SK-N-SH (cell line): ENCODE data around the gene CEL.

Source experiments
- EP300 ChIP-seq, 2 experiments: IDR thresholded peaks; 2 replicates each; pipeline versions ENCODE4 v1.4.0 to v1.6.1; 2012; ENCODE audit warnings: borderline replicate concordance in 1 of 2, low read depth in 1 of 2, low read length in 1 of 2
- FOXJ3 ChIP-seq: sonication (generic); formaldehyde crosslinking; IDR thresholded peaks from 2 replicates; pipeline ENCODE4 v1.5.1; 2020; ENCODE audit warnings: mild to moderate bottlenecking, missing genetic modification reagents
- FOXM1 ChIP-seq: IDR thresholded peaks from 2 replicates; pipeline ENCODE4 v1.4.0; 2012; ENCODE audit warnings: low read depth, mild to moderate bottlenecking
- POLR2AphosphoS5 ChIP-seq: IDR thresholded peaks from 2 replicates; pipeline ENCODE4 v1.6.1; 2012; ENCODE audit warnings: low read depth, low read length
- RCOR1 ChIP-seq: fragments of 150-350 bp; IDR thresholded peaks from 2 replicates; pipeline ENCODE4 v1.6.1; 2017; ENCODE audit warnings: antibody characterized with exemption, low read length
- SIN3A ChIP-seq: IDR thresholded peaks from 2 replicates; pipeline ENCODE4 v1.6.1; 2012; ENCODE audit warnings: low read depth, mild to moderate bottlenecking, low read length, moderate library complexity, borderline replicate concordance
- TAF1 ChIP-seq: IDR thresholded peaks from 2 replicates; pipeline ENCODE4 v1.6.1; 2012; ENCODE audit warnings: low read depth, mild to moderate bottlenecking, low read length, moderate library complexity, borderline replicate concordance
- YY1 ChIP-seq: IDR thresholded peaks from 2 replicates; pipeline ENCODE4 v1.4.0; 2012; ENCODE audit warnings: low read depth, mild to moderate bottlenecking
- TF ChIP-seq, protein P1 (sequence below): fragments of 200-600 bp; sonication (generic); IDR thresholded peaks from 2 replicates; pipeline ENCODE4 v1.6.1; 2017; ENCODE audit warnings: antibody characterized with exemption, mild to moderate bottlenecking, moderate library complexity
- TF ChIP-seq, protein P2 (sequence below): IDR thresholded peaks from 2 replicates; pipeline ENCODE4 v1.4.0; 2012; ENCODE audit warnings: low read depth
- TF ChIP-seq, protein P3 (sequence below): IDR thresholded peaks from 2 replicates; pipeline ENCODE4; 2012
- TF ChIP-seq, protein P4 (sequence below): IDR thresholded peaks from 2 replicates; pipeline ENCODE4 v1.6.1; 2012; ENCODE audit warnings: mild to moderate bottlenecking, low read depth, low read length, moderate library complexity

DNA sequence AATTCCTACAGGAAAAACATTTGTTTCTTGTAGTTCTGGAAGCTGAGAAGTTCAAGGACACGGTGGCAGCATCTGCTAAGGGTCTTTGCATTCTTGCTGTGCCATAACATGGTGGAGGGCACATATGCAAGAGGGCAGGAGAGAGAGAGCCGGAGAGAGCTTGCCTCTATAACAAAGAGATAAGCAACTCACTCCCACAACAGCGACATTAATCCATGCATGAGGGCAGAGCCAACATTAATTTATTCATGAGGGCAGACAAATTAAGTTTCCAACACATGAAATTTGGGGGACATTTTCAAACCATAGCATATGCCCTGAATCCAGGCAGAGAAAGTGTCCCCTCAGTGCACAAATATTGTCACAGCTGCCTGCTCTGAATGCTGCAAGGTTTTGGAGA lies 35.4 kb upstream of the CEL start:
- TF ChIP-seq POLR2AphosphoS5, result no peak
- TF ChIP-seq SIN3A, result no peak
- TF ChIP-seq, protein P1, sequence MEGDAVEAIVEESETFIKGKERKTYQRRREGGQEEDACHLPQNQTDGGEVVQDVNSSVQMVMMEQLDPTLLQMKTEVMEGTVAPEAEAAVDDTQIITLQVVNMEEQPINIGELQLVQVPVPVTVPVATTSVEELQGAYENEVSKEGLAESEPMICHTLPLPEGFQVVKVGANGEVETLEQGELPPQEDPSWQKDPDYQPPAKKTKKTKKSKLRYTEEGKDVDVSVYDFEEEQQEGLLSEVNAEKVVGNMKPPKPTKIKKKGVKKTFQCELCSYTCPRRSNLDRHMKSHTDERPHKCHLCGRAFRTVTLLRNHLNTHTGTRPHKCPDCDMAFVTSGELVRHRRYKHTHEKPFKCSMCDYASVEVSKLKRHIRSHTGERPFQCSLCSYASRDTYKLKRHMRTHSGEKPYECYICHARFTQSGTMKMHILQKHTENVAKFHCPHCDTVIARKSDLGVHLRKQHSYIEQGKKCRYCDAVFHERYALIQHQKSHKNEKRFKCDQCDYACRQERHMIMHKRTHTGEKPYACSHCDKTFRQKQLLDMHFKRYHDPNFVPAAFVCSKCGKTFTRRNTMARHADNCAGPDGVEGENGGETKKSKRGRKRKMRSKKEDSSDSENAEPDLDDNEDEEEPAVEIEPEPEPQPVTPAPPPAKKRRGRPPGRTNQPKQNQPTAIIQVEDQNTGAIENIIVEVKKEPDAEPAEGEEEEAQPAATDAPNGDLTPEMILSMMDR, result no peak
- TF ChIP-seq RCOR1, result no peak
- no peak for TF ChIP-seq YY1
- TF ChIP-seq FOXJ3 (CRISPR knock-in tag), result no peak
- TF ChIP-seq, protein P2, sequence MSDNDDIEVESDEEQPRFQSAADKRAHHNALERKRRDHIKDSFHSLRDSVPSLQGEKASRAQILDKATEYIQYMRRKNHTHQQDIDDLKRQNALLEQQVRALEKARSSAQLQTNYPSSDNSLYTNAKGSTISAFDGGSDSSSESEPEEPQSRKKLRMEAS, result no peak
- TF ChIP-seq, protein P3, sequence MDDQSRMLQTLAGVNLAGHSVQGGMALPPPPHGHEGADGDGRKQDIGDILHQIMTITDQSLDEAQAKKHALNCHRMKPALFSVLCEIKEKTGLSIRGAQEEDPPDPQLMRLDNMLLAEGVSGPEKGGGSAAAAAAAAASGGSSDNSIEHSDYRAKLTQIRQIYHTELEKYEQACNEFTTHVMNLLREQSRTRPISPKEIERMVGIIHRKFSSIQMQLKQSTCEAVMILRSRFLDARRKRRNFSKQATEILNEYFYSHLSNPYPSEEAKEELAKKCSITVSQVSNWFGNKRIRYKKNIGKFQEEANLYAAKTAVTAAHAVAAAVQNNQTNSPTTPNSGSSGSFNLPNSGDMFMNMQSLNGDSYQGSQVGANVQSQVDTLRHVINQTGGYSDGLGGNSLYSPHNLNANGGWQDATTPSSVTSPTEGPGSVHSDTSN, result no peak
- no peak for TF ChIP-seq FOXM1
- no peak for TF ChIP-seq TAF1
- no peak for TF ChIP-seq EP300 (IDR thresholded peaks at IDR 0.05; ENCODE audit: borderline replicate concordance in 1 of 2, low read depth in 1 of 2, low read length in 1 of 2)
- TF ChIP-seq, protein P4, sequence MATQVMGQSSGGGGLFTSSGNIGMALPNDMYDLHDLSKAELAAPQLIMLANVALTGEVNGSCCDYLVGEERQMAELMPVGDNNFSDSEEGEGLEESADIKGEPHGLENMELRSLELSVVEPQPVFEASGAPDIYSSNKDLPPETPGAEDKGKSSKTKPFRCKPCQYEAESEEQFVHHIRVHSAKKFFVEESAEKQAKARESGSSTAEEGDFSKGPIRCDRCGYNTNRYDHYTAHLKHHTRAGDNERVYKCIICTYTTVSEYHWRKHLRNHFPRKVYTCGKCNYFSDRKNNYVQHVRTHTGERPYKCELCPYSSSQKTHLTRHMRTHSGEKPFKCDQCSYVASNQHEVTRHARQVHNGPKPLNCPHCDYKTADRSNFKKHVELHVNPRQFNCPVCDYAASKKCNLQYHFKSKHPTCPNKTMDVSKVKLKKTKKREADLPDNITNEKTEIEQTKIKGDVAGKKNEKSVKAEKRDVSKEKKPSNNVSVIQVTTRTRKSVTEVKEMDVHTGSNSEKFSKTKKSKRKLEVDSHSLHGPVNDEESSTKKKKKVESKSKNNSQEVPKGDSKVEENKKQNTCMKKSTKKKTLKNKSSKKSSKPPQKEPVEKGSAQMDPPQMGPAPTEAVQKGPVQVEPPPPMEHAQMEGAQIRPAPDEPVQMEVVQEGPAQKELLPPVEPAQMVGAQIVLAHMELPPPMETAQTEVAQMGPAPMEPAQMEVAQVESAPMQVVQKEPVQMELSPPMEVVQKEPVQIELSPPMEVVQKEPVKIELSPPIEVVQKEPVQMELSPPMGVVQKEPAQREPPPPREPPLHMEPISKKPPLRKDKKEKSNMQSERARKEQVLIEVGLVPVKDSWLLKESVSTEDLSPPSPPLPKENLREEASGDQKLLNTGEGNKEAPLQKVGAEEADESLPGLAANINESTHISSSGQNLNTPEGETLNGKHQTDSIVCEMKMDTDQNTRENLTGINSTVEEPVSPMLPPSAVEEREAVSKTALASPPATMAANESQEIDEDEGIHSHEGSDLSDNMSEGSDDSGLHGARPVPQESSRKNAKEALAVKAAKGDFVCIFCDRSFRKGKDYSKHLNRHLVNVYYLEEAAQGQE, result no peak
